ENCODE results near the gene TCEANC2.

The TCEANC2 gene

DNA sequence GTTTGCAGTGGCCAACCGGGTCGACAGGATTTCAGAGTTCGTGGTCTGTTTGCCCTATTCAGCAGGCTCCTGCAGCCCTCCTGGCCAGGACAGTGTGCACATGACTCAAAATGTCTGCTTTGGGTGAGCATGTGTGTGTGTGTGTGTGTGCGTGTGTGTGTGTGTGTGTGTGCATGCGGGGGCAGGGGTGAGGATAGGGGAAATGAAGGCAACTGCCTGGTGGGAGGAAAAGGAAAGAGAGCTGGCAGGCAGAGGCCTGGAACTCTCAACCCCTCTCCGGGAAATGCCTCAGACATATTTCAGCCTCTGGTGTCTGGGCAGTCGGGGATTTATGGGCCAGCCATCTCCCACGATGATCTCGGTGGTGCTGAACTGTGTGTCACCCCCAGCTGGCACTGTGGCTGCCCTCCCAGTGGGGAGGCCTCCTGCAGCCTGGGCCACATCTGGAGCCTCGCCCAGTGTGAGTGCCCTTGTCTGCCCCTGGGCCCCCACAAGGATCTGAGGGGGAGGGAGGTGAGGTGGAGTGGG is 84.2 kb downstream of the TCEANC2 start:
- no peak for DNase-seq

DNA sequence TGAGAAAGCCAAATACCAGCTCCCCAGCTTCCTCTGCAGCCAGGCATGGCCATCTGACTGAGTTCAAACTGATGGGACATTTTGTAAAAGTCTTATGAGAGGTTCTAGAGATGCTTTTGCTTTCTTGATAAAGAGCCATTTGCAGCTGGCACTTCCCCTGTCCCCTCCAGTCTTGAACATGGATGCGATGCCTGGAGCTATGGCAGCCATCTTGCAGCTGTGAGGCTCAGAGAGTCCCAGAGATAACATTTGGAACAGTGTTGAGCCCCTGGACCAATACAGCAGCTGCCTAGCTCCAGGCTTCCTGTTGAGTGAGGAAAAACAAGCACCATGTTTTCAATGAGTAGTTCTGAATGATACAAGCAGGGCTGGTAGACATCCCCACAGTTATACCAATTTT is 85.6 kb downstream of the TCEANC2 start:
- DNase-seq, result no peak

DNA sequence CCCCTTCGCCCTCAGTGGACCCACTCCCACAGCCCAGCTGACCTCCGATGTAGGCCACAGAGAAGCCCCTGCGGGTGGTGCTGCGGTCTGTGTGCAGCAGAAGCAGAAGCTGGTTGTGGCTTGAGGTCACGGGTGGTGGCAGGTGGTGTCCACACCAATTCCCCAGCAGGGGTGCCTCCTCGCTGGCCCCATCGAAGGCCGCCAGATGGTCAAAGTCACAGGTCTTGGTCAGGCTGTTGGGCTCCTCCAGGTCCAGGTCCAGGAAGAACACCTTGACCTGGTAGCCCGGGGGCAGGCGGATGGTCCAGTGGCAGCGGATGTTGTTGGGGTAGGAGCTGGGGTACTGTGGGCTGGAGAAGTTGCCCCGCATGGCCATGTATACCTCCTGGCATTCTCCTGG is 86.3 kb downstream of the TCEANC2 start:
- DNase-seq, result no peak

DNA sequence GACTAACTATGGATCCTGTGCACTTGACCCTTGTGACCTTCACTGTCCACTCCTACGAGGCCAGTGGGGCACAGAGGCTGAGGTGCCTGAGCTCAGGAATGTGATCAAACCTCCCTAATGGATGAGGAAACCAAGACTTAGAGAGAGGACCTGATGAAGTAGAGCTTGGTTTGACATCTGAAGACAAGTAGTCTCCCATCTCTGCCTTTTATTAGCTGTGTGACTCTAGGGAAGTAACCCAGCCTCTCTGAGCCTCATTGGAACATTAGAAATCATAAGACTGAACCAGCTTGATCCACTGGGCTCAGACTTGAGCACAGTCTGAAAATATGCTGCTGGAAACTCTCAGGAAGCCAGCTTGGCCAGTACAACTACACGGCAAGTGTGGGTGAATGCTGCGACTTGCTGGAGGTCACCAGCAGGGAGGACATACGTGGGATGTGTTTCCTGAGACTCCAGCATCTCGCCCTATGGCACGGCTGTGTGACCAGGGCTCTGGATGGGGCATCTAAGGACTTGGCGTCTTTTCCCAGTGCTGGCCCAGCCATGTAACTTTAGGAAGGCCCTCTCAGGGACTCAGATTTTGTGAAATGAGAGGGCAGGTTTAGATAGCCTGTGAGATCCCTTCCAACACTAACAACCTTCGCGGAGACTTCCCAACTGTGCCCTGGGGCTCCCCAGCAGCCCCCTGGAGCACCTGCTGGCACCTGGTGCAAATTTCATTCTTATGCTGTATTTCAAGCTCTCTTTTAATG is 88.9 kb downstream of the TCEANC2 start:
- DNase-seq, result no peak

DNA sequence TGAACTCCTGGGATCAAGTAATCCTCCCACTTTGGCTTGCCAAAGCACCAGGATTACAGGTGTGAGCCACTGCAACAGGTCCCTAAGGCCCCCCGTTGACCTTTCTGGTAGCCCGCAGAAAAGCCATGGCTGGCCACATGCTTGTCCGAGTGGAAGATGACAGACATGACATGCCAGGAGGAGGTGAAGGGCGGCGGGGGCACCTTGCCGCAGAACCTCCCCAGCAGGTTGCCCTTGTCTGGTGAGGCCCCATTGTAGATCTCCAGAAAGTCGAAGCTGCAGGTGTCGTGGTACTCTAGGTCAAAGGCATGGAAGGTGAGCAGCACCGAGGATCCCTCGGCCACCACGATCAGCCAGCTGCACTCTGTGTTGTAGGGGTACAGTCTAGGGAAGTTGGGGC is 91.0 kb downstream of the TCEANC2 start:
- no peak for DNase-seq

DNA sequence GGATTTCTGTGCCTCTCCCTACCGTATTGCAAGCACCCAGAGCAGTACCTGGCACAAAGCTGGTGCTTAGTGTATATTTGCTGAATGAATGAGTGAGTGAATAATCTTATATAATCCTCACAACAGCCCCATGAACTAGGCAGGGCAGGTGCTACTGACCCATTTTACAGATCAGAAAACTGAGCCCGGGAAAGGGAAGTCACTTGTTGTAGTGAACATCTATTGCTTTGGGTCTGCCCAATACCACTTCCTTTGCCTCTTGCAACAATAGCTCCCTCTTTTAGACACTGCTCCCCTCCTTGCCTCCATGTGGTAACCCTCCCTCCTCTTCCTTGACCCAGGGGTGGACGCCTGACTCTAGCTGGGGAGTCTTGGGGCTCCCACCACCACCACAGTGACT is 96.3 kb downstream of the TCEANC2 start:
- DNase-seq, result no peak

DNA sequence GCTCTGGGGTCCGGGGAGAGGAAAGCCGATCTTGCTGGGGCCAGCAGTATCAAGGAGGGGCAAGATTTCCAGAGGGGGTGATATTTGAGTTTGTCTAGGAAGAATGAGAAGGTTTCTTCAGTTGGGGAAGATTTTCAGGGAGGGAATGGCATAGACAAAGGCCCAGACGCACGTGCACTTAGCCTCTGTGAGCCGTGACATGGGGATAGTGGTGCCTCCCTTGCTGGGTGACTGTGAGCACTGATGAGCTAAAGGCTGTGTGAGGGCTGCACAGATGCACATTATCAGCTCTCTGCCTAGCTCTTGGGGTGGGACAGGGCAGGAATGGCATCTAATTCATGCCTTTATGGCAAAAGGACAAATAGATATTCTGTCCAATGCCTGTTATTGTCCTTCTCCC is 97.6 kb downstream of the TCEANC2 start:
- no peak for DNase-seq

DNA sequence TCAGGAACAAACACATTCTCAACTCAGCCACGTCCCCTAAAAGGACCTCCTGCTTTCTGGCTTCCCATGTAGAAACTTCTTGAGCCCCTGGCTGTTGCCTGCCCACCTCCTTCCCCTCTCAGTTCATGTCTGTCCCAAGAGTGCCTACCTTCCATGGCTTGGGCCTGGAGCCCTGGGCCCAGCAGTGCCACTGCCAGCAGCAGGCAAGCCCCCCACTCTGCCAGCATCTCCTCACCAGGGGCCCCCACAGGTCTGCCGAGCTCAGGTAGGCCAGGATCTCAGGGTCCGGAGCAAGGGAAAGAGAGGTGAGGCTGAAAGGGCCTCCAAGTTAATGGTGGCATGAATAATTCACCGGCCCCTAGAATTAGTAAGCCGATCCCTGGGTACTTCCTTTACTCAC is 99.3 kb downstream of the TCEANC2 start, which contains the start of gene CDCP2:
Gene CDCP2, minus strand, starts transcription at position 305 of the 400 bp plus-strand sequence. Its CDS starts 78 bp downstream, at position 227.
- no peak for DNase-seq

DNA sequence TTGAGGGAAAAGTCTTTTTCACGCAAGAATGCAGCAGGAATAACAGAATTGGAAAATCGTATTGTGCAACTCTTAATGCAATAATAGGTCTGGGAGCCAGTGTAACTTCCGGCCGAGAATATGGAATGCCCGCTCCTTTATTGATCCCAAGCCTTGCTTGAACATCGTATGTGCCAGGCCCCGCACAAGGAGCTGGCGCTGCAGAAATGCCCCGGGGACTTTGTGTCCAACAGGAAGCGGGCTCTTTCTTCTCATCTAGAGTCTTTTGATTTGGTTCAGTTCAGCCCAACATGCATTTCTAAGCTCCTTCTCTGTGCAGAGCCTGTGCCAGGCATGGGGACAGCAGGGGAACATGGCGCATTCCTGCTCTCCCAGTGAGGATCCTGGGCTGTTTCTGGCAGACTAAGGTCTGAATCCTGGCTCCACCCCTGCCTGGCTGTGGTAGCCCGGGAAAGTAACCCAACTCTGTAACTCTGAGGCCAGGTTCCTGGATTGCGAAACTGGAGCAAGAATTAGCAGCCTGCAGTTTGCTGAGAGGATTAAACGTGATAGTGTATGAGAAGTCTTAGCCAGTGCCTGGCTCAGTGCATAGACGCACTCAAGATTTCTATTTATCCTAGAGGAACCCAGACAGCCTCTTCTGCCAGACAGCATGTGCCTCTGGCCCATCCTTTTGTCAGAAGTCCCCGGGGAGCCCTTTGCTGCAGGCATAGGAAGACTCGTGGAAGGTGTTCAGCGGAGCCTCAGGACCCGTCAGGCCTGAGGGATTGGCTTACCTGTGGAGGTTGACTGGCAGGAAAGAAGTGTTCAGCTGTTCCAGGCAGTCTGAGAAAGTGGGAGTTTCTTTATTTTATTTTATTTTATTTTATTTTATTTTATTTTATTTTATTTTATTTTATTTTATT is 100.4 kb downstream of the TCEANC2 start:
- DNase-seq, result no peak

Measured in NCI-H2029 treated with DMSO at 0.1 percent for 48 hours (cell line).